Stimulated activated naive CD4-positive, alpha-beta T cell (primary cell): Measurements from ENCODE around the gene ERF.

Source experiments
- DNase-seq, 6 experiments: peaks; one replicate each; lab custom pipeline; 2025; lab: John Stamatoyannopoulos, UW

Gene ERF

GRCh38 chr19:42214810-42215485, 40.0 kb downstream of the ERF start:
- no peak for DNase-seq

- DNase-seq = peak in 1 of 6 experiments; percentile 14
Observed at GRCh38 chr19:42212886-42213285, 42.0 kb downstream of the ERF start.

GRCh38 chr19:42208612-42209011, 46.3 kb downstream of the ERF start:
- DNase-seq = no peak

GRCh38 chr19:42207767-42208271, 47.1 kb downstream of the ERF start:
- no peak for DNase-seq

GRCh38 chr19:42206871-42207755, 47.8 kb downstream of the ERF start:
- no peak for DNase-seq

- no peak for DNase-seq
Observed at GRCh38 chr19:42204664-42205063, 50.3 kb downstream of the ERF start.

- DNase-seq = no peak
Observed at GRCh38 chr19:42203700-42204099, 51.2 kb downstream of the ERF start.

GRCh38 chr19:42202290-42202880, 52.5 kb downstream of the ERF start:
- no peak for DNase-seq

GRCh38 chr19:42201489-42202289, 53.2 kb downstream of the ERF start:
- peak in 2 of 6 experiments; percentile 13 to 21 for DNase-seq

- no peak for DNase-seq
Observed at GRCh38 chr19:42200116-42200715, 54.7 kb downstream of the ERF start.

GRCh38 chr19:42199440-42200115, 55.4 kb downstream of the ERF start:
- DNase-seq = peak in 5 of 6 experiments; percentile 38 to 70 (median 53)

- peak; percentile 53 to 82 (median 75) for DNase-seq
Observed at GRCh38 chr19:42198676-42199439, 56.1 kb downstream of the ERF start.
